ES-I3 (cell line): ENCODE data around the gene CDH16.
"Not testable (repeated sequence)": the region's sequence is repeated elsewhere in the genome, so short reads cannot be mapped to it uniquely, and the experiment has no call there.

Source experiments
- H3K36me3 ChIP-seq: 2 replicates; pipeline ENCODE4 v1.6.1; 2013; ENCODE audit warnings: mild to moderate bottlenecking, low read length, control low read depth, moderate library complexity; ENCODE audit not compliant: insufficient read depth
- H3K4me1 ChIP-seq: 2 replicates; pipeline ENCODE4 v1.6.1; 2013; ENCODE audit warnings: mild to moderate bottlenecking, control low read depth, low read length; ENCODE audit not compliant: insufficient read depth
- H3K9ac ChIP-seq: 2 replicates; pipeline ENCODE4 v1.6.1; 2013; ENCODE audit warnings: low read depth, mild to moderate bottlenecking, low read length, moderate library complexity
- H3K9me3 ChIP-seq: 2 replicates; pipeline ENCODE4 v1.6.1; 2013; ENCODE audit warnings: mild to moderate bottlenecking, low read length, moderate library complexity; ENCODE audit not compliant: control insufficient read depth, insufficient read depth

The CDH16 gene

GRCh38 chr16:66903544-66904427, 14.9 kb downstream of the CDH16 start:
- Histone ChIP-seq H3K4me1 (peaks cover 16% of the 10 kb centered on the region), H3K9me3 (no peaks in the 10 kb centered on the region), H3K36me3 (no peaks in the 10 kb centered on the region), H3K9ac (no peak overlapping the region)

GRCh38 chr16:66902648-66903543, 15.8 kb downstream of the CDH16 start:
- no peak overlapping the region for H3K9ac ChIP-seq
- H3K4me1 ChIP-seq, result peaks cover 16% of the 10 kb centered on the region
- H3K36me3 ChIP-seq, result no peaks in the 10 kb centered on the region
- no peaks in the 10 kb centered on the region for H3K9me3 ChIP-seq

DNA sequence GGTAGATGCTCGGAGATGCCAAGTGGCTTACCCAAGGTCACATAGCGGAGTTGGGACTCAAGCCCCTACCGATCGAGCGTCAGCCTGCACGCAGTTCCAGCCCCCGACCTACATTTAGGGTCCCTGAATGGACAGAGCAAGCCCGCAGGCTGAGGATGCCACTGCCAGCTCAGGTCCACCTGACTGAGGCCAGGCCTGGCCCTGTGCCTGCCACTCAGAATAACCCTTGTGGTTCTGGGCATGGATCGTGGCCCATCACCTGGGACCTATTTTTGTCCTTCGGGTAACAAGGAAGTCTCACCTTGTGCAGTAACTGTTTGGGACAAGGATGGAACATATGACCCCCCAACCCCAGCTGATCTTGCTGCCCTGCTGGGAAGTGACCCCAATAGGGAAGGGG, 17.1 kb downstream of the CDH16 start:
- peaks cover 16% of the 10 kb centered on the region for H3K4me1 ChIP-seq
- no peaks in the 10 kb centered on the region for H3K9me3 ChIP-seq
- H3K9ac ChIP-seq, result no peak overlapping the region
- no peaks in the 10 kb centered on the region for H3K36me3 ChIP-seq

DNA sequence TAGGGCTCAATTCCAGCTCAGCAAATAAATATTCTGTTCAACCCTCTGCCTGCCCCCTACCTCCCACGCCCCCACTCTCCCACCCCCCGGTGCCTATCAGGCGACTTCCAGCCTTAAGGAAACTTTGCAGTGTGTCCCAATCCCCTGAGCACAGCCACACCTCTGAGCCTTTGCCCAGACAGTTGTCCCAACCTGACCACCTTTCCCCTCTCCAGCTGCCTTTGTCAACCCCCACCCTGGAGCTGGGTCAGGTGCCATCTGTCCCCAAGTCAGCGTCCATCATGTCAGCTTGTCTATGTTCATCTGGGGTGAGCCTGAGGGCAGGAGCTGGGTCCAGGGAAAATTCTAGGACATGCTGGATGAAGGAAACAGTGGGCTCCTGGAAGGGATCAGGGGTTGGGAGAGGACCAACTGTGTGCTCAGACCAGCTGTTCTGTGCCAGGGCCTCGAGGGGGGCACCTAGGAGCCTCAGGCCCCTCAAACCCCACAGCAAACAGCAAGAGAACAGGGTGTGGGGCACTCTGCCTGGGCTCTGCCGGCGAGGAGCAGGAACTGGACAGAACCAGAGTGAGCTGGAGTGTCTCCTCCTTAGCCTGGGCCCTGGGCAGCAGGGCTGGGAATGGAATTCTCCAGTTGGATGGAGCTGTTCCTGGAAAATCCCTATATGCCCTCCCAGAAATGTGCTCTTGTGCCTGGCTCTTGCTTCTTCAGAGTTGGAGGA, 17.8 kb downstream of the CDH16 start:
- H3K9me3 ChIP-seq, result no peaks in the 10 kb centered on the region
- H3K4me1 ChIP-seq, result peaks cover 16% of the 10 kb centered on the region
- no peaks in the 10 kb centered on the region for H3K36me3 ChIP-seq
- no peak overlapping the region for H3K9ac ChIP-seq

DNA sequence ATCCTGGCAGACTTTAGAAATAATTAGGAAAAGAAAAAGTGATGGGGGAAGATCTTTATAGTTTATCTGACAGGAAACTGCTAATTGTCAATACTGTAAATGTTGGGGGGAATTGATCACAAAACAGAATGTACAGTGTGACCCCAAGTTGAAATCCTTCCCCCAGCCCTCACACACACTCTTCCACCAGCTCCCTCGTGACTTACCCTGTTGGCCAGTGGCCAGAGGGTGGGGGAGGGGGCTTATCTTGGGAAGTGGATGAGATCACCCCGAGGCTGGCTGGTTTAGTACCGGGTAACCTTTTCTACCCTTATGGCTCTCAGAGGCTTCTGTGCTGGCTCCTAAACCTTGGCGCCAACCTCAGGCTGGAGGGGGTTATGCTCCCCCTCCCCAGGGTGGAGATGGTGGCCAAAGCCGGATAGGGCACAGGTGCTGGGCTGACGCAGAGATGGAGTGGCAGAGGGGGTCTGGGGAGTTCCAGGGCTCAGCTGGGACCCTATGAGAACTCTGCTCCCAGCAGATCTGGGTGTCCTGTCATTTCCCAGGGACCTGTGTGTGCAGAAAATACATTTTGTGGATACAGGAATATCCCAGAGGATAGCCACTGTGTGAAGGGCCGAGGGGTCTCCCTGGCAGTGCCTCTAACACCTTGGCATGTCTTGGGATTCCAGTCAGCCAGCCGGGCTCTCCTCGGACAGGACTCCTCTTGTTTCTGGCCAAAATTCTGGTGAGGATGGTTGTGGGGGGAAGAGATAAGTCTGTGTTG, 18.6 kb downstream of the CDH16 start:
- Histone ChIP-seq H3K9me3 (no peaks in the 10 kb centered on the region), H3K9ac (no peak overlapping the region), H3K36me3 (no peaks in the 10 kb centered on the region), H3K4me1 (peaks cover 11% of the 10 kb centered on the region)

- no peaks in the 10 kb centered on the region for H3K36me3 ChIP-seq
- H3K9ac ChIP-seq, result no peak overlapping the region
- H3K9me3 ChIP-seq, result no peaks in the 10 kb centered on the region
- H3K4me1 ChIP-seq, result peaks cover 11% of the 10 kb centered on the region
Measured at GRCh38 chr16:66899310-66899944, 19.3 kb downstream of the CDH16 start.

DNA sequence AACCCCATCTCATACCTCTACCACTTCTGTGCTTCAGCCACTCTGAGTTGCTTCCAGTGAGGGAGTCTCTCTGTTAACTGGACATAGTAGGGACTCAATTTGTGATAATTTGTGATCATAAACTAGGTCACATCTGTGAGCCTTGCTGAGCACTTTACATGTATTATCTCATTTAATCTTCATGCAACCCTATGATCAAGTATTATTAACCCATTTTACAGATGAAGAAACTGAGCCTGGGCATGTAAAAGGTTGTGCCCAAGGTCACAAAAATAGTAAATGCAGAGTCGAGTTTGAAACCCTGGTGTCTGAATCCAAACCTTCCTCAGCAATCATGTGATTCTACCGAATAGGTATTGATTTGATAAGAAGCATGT, 19.8 kb downstream of the CDH16 start:
- peaks cover 11% of the 10 kb centered on the region for H3K4me1 ChIP-seq
- H3K9me3 ChIP-seq, result no peaks in the 10 kb centered on the region
- H3K36me3 ChIP-seq, result no peaks in the 10 kb centered on the region
- no peak overlapping the region for H3K9ac ChIP-seq

GRCh38 chr16:66898207-66898606, 20.5 kb downstream of the CDH16 start:
- Histone ChIP-seq H3K9me3 (no peaks in the 10 kb centered on the region), H3K9ac (no peak overlapping the region), H3K36me3 (no peaks in the 10 kb centered on the region), H3K4me1 (peaks cover 11% of the 10 kb centered on the region)

- peaks cover 11% of the 10 kb centered on the region for H3K4me1 ChIP-seq
- not testable (repeated sequence) for H3K9me3 ChIP-seq, H3K36me3 ChIP-seq, H3K9ac ChIP-seq
Measured at GRCh38 chr16:66896682-66897081, 22.0 kb downstream of the CDH16 start.

DNA sequence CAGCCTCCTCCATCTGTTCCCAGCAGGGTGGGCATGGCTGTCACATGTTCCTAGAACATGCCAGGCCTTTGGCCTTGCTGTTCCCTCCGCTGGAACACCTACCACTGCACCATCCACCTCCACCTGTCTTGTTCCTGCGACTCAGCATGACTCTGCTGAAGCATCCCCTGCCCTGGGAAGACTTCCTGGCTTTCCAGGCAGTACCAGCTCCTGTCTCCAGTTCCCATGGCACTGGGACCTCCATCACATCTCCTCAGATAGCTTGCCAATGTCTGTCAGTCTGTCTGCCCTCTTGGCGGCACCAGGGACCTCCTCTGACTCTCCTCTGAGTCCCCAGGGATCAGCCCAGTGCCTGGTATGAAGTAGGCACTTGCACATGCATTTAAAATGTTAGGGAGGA, 22.7 kb downstream of the CDH16 start:
- H3K9ac ChIP-seq, result no peak overlapping the region
- peaks cover 11% of the 10 kb centered on the region for H3K4me1 ChIP-seq
- no peaks in the 10 kb centered on the region; the same call in 1 of the 2 replicates for H3K36me3 ChIP-seq
- no peaks in the 10 kb centered on the region for H3K9me3 ChIP-seq

- Histone ChIP-seq H3K9me3 (no peaks in the 10 kb centered on the region), H3K36me3 (no peaks in the 10 kb centered on the region; the same call in 1 of the 2 replicates), H3K4me1 (peaks cover 11% of the 10 kb centered on the region), H3K9ac (no peak overlapping the region)
Measured at GRCh38 chr16:66895689-66895979, 23.1 kb downstream of the CDH16 start.

GRCh38 chr16:66894948-66895688, 23.6 kb downstream of the CDH16 start:
- no peaks in the 10 kb centered on the region; the same call in 1 of the 2 replicates for H3K36me3 ChIP-seq
- no peak overlapping the region for H3K9ac ChIP-seq
- H3K4me1 ChIP-seq, result peaks cover 7% of the 10 kb centered on the region
- no peaks in the 10 kb centered on the region for H3K9me3 ChIP-seq

GRCh38 chr16:66894055-66894454, 24.6 kb downstream of the CDH16 start:
- Histone ChIP-seq H3K4me1 (no peaks in the 10 kb centered on the region), H3K9ac (no peak overlapping the region), H3K36me3 (no peaks in the 10 kb centered on the region; the same call in 1 of the 2 replicates), H3K9me3 (no peaks in the 10 kb centered on the region)
